ENCODE results near the gene LAMA2. TPM values are rescaled to one million over a fixed set of nuclear protein-coding genes. Genes with fewer than 3 reads are reported as not detected.

Gene LAMA2
- total RNA-seq, 1 experiment from 2014 or later = 0.04 TPM

DNA sequence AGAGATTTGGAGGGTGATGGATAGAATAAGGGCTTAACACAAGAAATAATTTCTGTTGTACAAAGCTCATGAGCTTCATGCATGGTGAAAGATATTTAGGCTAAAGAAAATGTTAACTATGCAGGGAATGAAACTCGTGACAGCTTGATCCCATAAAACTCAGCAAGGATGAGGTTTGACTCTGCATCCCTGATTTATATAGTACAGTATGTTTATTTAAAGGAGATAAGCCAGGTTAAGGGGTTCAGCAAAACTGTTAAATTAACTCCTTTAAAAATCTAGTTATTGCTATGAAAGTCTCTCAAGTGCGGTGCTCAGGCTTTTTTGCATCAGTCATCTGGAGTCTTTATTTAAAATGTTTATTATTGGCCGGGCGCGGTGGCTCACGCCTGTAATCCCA lies 326.4 kb downstream of the LAMA2 start:
- no peaks in the 10 kb centered on the region for H3K27me3 ChIP-seq (ENCODE audit: low read length)
- H3K4me2 ChIP-seq (ENCODE audit: low read depth, low read length, poor library complexity, severe bottlenecking) = no peak overlapping the region
- H3K4me3 ChIP-seq (ENCODE audit: low read length) = no peak overlapping the region
- H3K4me1 ChIP-seq (ENCODE audit: low read length) = no peaks in the 10 kb centered on the region
- H3K9me2 ChIP-seq (replicated peaks; ENCODE audit: insufficient read depth, low read length) = no peaks in the 10 kb centered on the region
- no peak for DNase-seq
- no peaks in the 10 kb centered on the region for H3K36me3 ChIP-seq (ENCODE audit: insufficient read depth, low read length)
- H3K9ac ChIP-seq (ENCODE audit: low read length) = no peak overlapping the region
- no peaks in the 10 kb centered on the region; the same call in 1 of the 2 replicates for H3K9me3 ChIP-seq (ENCODE audit: low read length)
- no peak overlapping the region for H2AFZ ChIP-seq (ENCODE audit: low read length)
- no peaks in the 10 kb centered on the region for H3K79me2 ChIP-seq (ENCODE audit: low read length)
- H4K20me1 ChIP-seq (ENCODE audit: insufficient read depth, low read depth, low read length) = no peaks in the 10 kb centered on the region
- H3K27ac ChIP-seq (ENCODE audit: low read length) = no peak overlapping the region

DNA sequence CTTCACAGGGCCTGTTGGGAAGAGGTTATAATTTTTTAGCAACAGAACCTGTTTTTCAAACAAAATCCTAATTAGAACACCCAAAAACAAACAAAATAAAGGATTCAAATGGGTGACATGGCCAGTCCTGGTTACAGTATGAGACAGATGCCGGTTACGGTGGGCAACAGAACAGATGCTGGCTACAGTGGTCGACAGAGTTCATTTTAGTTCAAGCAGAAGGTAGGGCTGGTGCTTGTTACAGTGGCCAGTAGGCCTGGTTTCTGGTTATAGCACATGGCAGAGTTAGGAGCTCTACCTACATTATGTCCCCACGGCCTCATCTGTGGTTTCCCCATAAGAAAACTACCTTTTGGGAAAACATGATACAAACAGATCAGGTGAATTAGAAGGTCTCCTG lies 327.7 kb downstream of the LAMA2 start:
- peaks cover under 1% of the 10 kb centered on the region; the same call in 1 of the 2 replicates for H3K9me3 ChIP-seq (ENCODE audit: low read length)
- H3K4me2 ChIP-seq (ENCODE audit: low read depth, low read length, poor library complexity, severe bottlenecking) = no peak overlapping the region
- no peaks in the 10 kb centered on the region for H3K9me2 ChIP-seq (replicated peaks; ENCODE audit: insufficient read depth, low read length)
- H3K79me2 ChIP-seq (ENCODE audit: low read length) = no peaks in the 10 kb centered on the region
- no peak overlapping the region for H3K4me3 ChIP-seq (ENCODE audit: low read length)
- no peaks in the 10 kb centered on the region for H3K27me3 ChIP-seq (ENCODE audit: low read length)
- H2AFZ ChIP-seq (ENCODE audit: low read length) = no peak overlapping the region
- no peak for DNase-seq
- no peak overlapping the region for H3K9ac ChIP-seq (ENCODE audit: low read length)
- no peaks in the 10 kb centered on the region for H3K4me1 ChIP-seq (ENCODE audit: low read length)
- H3K36me3 ChIP-seq (ENCODE audit: insufficient read depth, low read length) = no peaks in the 10 kb centered on the region
- no peaks in the 10 kb centered on the region for H4K20me1 ChIP-seq (ENCODE audit: insufficient read depth, low read depth, low read length)
- no peak overlapping the region for H3K27ac ChIP-seq (ENCODE audit: low read length)

DNA sequence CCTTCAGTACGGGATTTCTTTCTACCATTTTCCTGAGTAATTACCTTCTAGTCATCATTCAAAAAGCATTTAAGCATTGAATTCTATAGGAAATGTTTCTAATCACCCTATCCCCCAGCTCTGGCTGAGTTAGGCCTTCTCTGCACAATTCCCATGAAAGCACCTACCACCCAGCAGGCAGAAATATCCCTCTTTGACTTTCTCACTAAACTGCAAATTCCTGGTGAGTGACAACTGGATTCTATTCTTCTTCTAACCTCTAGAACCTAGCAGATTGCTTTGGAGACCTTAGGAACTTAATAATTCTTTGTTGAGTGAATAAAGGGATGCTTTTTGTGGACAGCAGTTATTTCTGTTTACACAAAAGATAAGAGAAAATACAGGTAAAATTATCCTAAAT lies 328.7 kb downstream of the LAMA2 start:
- H3K4me2 ChIP-seq (ENCODE audit: low read depth, low read length, poor library complexity, severe bottlenecking) = no peak overlapping the region
- H2AFZ ChIP-seq (ENCODE audit: low read length) = no peak overlapping the region
- no peaks in the 10 kb centered on the region for H3K79me2 ChIP-seq (ENCODE audit: low read length)
- H3K36me3 ChIP-seq (ENCODE audit: insufficient read depth, low read length) = no peaks in the 10 kb centered on the region
- no peaks in the 10 kb centered on the region for H3K27me3 ChIP-seq (ENCODE audit: low read length)
- no peak overlapping the region for H3K9ac ChIP-seq (ENCODE audit: low read length)
- H4K20me1 ChIP-seq (ENCODE audit: insufficient read depth, low read depth, low read length) = no peaks in the 10 kb centered on the region
- H3K4me3 ChIP-seq (ENCODE audit: low read length) = no peak overlapping the region
- H3K9me2 ChIP-seq (replicated peaks; ENCODE audit: insufficient read depth, low read length) = no peaks in the 10 kb centered on the region
- H3K27ac ChIP-seq (ENCODE audit: low read length) = no peak overlapping the region
- peaks cover 3% of the 10 kb centered on the region; the same call in 1 of the 2 replicates for H3K9me3 ChIP-seq (ENCODE audit: low read length)
- H3K4me1 ChIP-seq (ENCODE audit: low read length) = no peaks in the 10 kb centered on the region
- no peak for DNase-seq

DNA sequence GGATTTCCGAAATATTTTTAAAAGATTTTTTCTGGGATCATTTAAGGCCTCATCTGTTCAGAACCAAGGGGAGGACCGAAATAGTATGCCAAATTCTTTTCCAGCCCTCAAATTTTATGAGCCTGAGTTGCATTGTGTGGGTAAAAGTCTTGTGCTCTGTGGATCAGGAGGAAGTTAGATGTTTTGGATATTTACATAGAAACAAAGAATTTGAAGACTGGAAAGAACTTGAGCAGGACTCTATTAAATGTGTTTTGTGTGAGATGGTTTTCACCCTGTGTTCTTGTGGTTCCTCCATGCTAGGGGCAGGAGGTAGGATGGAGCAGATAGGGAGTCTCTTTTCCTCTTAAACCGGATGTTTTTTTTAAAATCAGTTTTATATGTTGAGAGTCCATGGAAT lies 329.1 kb downstream of the LAMA2 start:
- Histone ChIP-seq H3K9me2 (replicated peaks; ENCODE audit: insufficient read depth, low read length) (no peaks in the 10 kb centered on the region), H3K4me2 (ENCODE audit: low read depth, low read length, poor library complexity, severe bottlenecking) (no peak overlapping the region), H3K9ac (ENCODE audit: low read length) (no peak overlapping the region), H3K27me3 (ENCODE audit: low read length) (no peaks in the 10 kb centered on the region), H4K20me1 (ENCODE audit: insufficient read depth, low read depth, low read length) (no peaks in the 10 kb centered on the region), H3K4me3 (ENCODE audit: low read length) (no peak overlapping the region), H2AFZ (ENCODE audit: low read length) (no peak overlapping the region), H3K4me1 (ENCODE audit: low read length) (no peaks in the 10 kb centered on the region), H3K36me3 (ENCODE audit: insufficient read depth, low read length) (no peaks in the 10 kb centered on the region), H3K9me3 (ENCODE audit: low read length) (peaks cover 3% of the 10 kb centered on the region; the same call in 1 of the 2 replicates), H3K79me2 (ENCODE audit: low read length) (no peaks in the 10 kb centered on the region), H3K27ac (ENCODE audit: low read length) (no peak overlapping the region)
- no peak for DNase-seq

DNA sequence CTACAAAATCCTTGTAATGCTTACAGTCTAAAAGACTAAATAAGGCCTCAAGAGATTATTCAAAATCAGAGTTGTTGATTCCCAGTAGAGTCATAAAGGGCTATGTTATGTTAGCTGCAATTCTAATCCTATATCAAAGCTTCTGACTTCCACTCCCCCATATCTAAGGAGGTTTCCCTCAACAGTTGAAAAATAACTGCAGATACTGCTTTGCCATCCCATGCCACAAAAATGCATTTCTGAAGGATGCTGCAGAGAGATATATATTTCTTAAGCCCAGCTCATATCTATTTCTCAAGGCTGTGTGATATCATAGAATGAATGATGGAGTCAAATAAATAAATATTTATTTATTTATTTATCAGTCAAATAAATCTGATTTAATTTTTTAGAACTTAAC lies 332.3 kb downstream of the LAMA2 start:
- no peak overlapping the region for H3K9ac ChIP-seq (ENCODE audit: low read length)
- no peaks in the 10 kb centered on the region for H3K36me3 ChIP-seq (ENCODE audit: insufficient read depth, low read length)
- DNase-seq = no peak
- no peaks in the 10 kb centered on the region for H3K27me3 ChIP-seq (ENCODE audit: low read length)
- no peak overlapping the region for H3K4me2 ChIP-seq (ENCODE audit: low read depth, low read length, poor library complexity, severe bottlenecking)
- no peaks in the 10 kb centered on the region for H4K20me1 ChIP-seq (ENCODE audit: insufficient read depth, low read depth, low read length)
- no peaks in the 10 kb centered on the region for H3K79me2 ChIP-seq (ENCODE audit: low read length)
- H3K4me3 ChIP-seq (ENCODE audit: low read length) = no peak overlapping the region
- H3K4me1 ChIP-seq (ENCODE audit: low read length) = no peaks in the 10 kb centered on the region
- H3K9me3 ChIP-seq (ENCODE audit: low read length) = peaks cover 3% of the 10 kb centered on the region; the same call in 1 of the 2 replicates
- H3K9me2 ChIP-seq (replicated peaks; ENCODE audit: insufficient read depth, low read length) = no peaks in the 10 kb centered on the region
- H3K27ac ChIP-seq (ENCODE audit: low read length) = no peak overlapping the region
- no peak overlapping the region for H2AFZ ChIP-seq (ENCODE audit: low read length)

DNA sequence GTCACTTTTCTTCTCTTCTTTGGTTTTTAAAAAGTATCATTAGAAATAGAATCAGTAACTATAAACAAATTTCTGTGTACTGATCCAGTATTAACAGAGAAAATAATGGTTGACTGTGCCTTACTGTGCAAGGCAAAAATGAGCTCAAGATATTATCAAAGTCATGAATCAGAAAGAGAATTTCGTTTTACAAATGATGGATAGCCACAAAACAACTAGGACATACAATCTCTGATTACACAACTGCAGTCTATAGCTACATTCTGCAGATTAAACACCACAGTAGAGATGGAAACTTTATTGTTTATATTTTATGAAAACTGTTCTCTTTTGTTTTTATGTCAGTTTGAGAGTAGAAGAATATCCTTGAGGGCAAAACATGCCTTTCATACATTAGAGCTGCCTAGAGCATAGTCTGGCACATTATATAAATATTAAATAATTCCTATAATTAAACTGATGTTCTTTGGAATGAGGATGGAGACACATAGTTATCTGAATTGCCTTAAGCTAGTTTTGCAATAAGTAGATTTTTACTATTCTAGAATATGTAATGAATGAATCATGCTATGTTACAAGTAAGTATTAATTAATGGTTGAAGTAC lies 333.1 kb downstream of the LAMA2 start:
- no peak for DNase-seq
- no peaks in the 10 kb centered on the region for H3K27me3 ChIP-seq (ENCODE audit: low read length)
- H3K4me1 ChIP-seq (ENCODE audit: low read length) = no peaks in the 10 kb centered on the region
- H3K9me3 ChIP-seq (ENCODE audit: low read length) = peaks cover 3% of the 10 kb centered on the region; the same call in 1 of the 2 replicates
- H2AFZ ChIP-seq (ENCODE audit: low read length) = no peak overlapping the region
- H3K27ac ChIP-seq (ENCODE audit: low read length) = no peak overlapping the region
- H3K9ac ChIP-seq (ENCODE audit: low read length) = no peak overlapping the region
- H3K4me3 ChIP-seq (ENCODE audit: low read length) = no peak overlapping the region
- no peaks in the 10 kb centered on the region for H4K20me1 ChIP-seq (ENCODE audit: insufficient read depth, low read depth, low read length)
- H3K36me3 ChIP-seq (ENCODE audit: insufficient read depth, low read length) = no peaks in the 10 kb centered on the region
- no peak overlapping the region for H3K4me2 ChIP-seq (ENCODE audit: low read depth, low read length, poor library complexity, severe bottlenecking)
- no peaks in the 10 kb centered on the region for H3K9me2 ChIP-seq (replicated peaks; ENCODE audit: insufficient read depth, low read length)
- no peaks in the 10 kb centered on the region for H3K79me2 ChIP-seq (ENCODE audit: low read length)

DNA sequence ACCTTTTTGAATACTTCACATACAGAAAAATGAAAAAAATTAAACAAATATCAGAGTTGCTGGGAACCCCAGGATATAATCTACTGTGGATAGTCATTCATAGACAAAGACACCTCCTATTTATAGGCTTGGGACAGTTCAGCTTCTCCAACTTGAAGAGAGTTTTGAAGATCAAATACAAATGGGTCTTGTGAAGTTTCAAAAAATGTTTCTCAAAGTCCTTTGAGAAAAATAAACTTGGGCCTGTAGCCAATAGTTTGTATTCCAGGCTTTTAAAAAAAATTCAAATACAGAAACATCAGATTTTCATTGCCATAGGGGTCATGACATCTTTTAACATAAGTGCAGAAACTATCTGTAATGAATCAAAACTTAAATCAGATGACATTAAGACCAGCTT lies 334.8 kb downstream of the LAMA2 start:
- no peak overlapping the region for H2AFZ ChIP-seq (ENCODE audit: low read length)
- no peaks in the 10 kb centered on the region for H3K27me3 ChIP-seq (ENCODE audit: low read length)
- no peaks in the 10 kb centered on the region for H3K9me2 ChIP-seq (replicated peaks; ENCODE audit: insufficient read depth, low read length)
- no peaks in the 10 kb centered on the region for H3K79me2 ChIP-seq (ENCODE audit: low read length)
- no peak for DNase-seq
- H3K9ac ChIP-seq (ENCODE audit: low read length) = no peak overlapping the region
- H3K9me3 ChIP-seq (ENCODE audit: low read length) = peaks cover 3% of the 10 kb centered on the region; the same call in 1 of the 2 replicates
- no peaks in the 10 kb centered on the region for H3K4me1 ChIP-seq (ENCODE audit: low read length)
- H3K4me2 ChIP-seq (ENCODE audit: low read depth, low read length, poor library complexity, severe bottlenecking) = no peak overlapping the region
- no peaks in the 10 kb centered on the region for H4K20me1 ChIP-seq (ENCODE audit: insufficient read depth, low read depth, low read length)
- no peak overlapping the region for H3K27ac ChIP-seq (ENCODE audit: low read length)
- no peak overlapping the region for H3K4me3 ChIP-seq (ENCODE audit: low read length)
- H3K36me3 ChIP-seq (ENCODE audit: insufficient read depth, low read length) = no peaks in the 10 kb centered on the region

DNA sequence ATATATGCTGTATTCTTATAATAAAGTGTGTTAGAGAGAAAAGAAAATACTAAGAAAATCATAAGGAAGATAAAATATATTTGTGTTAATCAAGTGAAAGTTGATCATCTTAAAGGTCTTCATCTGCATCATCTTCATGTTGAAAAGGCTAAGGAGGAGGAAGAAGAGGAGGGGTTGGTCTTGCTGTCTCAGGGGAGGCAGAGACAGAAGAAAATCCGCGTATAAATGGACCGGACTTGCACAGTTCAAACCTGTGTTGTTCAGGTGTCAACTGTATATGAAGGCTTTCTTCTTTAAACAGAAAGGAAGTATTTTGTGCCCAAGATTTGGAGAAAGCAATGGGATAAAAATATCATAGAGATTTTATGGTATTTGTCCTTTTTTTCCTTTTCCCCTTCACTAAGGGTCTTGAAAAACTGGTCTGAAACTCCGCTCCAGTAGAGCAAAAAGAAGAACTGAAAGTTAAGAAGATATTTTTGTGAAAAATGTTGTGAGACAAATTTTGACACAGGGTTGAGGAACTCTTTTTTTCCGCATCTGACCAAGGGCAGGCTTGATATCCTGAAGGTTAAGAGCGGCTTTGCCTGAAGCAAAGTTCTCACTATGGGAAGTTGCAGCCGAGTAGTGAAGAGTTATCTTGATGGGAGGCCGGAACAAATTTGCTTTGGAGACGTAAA lies 350.7 kb downstream of the LAMA2 start:
- H3K79me2 ChIP-seq (ENCODE audit: low read length) = no peaks in the 10 kb centered on the region
- H3K4me3 ChIP-seq (ENCODE audit: low read length) = no peak overlapping the region
- no peaks in the 10 kb centered on the region; the same call in 1 of the 2 replicates for H3K4me1 ChIP-seq (ENCODE audit: low read length)
- H3K9me2 ChIP-seq (replicated peaks; ENCODE audit: insufficient read depth, low read length) = no peaks in the 10 kb centered on the region
- no peak overlapping the region for H3K4me2 ChIP-seq (ENCODE audit: low read depth, low read length, poor library complexity, severe bottlenecking)
- no peak for DNase-seq
- no peaks in the 10 kb centered on the region; the same call in 1 of the 2 replicates for H3K9me3 ChIP-seq (ENCODE audit: low read length)
- no peaks in the 10 kb centered on the region for H3K36me3 ChIP-seq (ENCODE audit: insufficient read depth, low read length)
- no peaks in the 10 kb centered on the region for H4K20me1 ChIP-seq (ENCODE audit: insufficient read depth, low read depth, low read length)
- H3K27me3 ChIP-seq (ENCODE audit: low read length) = no peaks in the 10 kb centered on the region
- H3K27ac ChIP-seq (ENCODE audit: low read length) = no peak overlapping the region
- H3K9ac ChIP-seq (ENCODE audit: low read length) = no peak overlapping the region
- H2AFZ ChIP-seq (ENCODE audit: low read length) = no peak overlapping the region
